ENCODE results near the gene CAV1.

GRCh38 chr7:116521046-116521664, 3.7 kb upstream of the CAV1 start:
- TF ChIP-seq POLR2AphosphoS5 (IDR thresholded peaks at IDR 0.05; ENCODE audit: low read depth, low read length) (no peak), POLR2A (IDR thresholded peaks at IDR 0.05; ENCODE audit: low read depth, low read length) (no peak)

All from GM12891 (cell line).